Coronary artery (tissue), 2 donors: ENCODE measurements around the gene UMODL1.
A peak's percentile ranks its signal among the peaks of the same experiment; 100 is the strongest.

Experiments
- DNase-seq: peaks from one replicate; pipeline ENCODE4 v3.0.0-alpha.2; 2017; ENCODE audit warnings: low spot score
- H3K27ac ChIP-seq, 2 donors: fragments of 200-600 bp; sonication (generic); one replicate each; pipeline ENCODE4 v1.5.1; 2016 to 2019
- H3K4me3 ChIP-seq: fragments of 200-600 bp; sonication (generic); 2 replicates; pipeline ENCODE4 v1.5.1; 2016; ENCODE audit warnings: mild to moderate bottlenecking, moderate library complexity
- CTCF ChIP-seq: fragments of 200-600 bp; sonication (generic); IDR thresholded peaks from one replicate; pipeline ENCODE4 v1.5.1; 2019; ENCODE audit warnings: antibody characterized with exemption

The UMODL1 gene

GRCh38 chr21:42093186-42093585 lies 22.1 kb downstream of the UMODL1 start:
- no peak overlapping the region for H3K4me3 ChIP-seq
- no peak for DNase-seq

GRCh38 chr21:42093991-42094421 lies 22.9 kb downstream of the UMODL1 start:
- Histone ChIP-seq H3K4me3 (no peak overlapping the region), H3K27ac (peak overlapping the region; percentile 81 to 83)
- DNase-seq: peak; percentile 91
- no peak for TF ChIP-seq CTCF

More at GRCh38 chr21:42093186-42093585, 22.1 kb downstream of the UMODL1 start:
- no peak for TF ChIP-seq CTCF
- H3K27ac ChIP-seq: peak overlapping the region; percentile 81 to 83

GRCh38 chr21:42094811-42095210 lies 23.7 kb downstream of the UMODL1 start:
- Histone ChIP-seq H3K27ac (peak overlapping the region; percentile 81 to 83), H3K4me3 (no peak overlapping the region)
- no peak for DNase-seq
- TF ChIP-seq CTCF: no peak

- H3K27ac ChIP-seq: peak overlapping the region in 1 of 2 donors; percentile 81
Observed at GRCh38 chr21:42095581-42095980, 24.5 kb downstream of the UMODL1 start.

GRCh38 chr21:42096566-42096965 lies 25.4 kb downstream of the UMODL1 start:
- no peak for DNase-seq
- TF ChIP-seq CTCF: no peak
- H3K27ac ChIP-seq: peak overlapping the region; percentile 72 to 81
- no peak overlapping the region for H3K4me3 ChIP-seq

More at GRCh38 chr21:42095581-42095980, 24.5 kb downstream of the UMODL1 start:
- no peak overlapping the region for H3K4me3 ChIP-seq
- no peak for TF ChIP-seq CTCF
- DNase-seq: no peak

GRCh38 chr21:42097274-42097673 lies 26.2 kb downstream of the UMODL1 start:
- no peak for DNase-seq
- H3K4me3 ChIP-seq: no peak overlapping the region
- peak overlapping the region; percentile 72 to 81 for H3K27ac ChIP-seq
- no peak for TF ChIP-seq CTCF

- Histone ChIP-seq H3K27ac (peak overlapping the region; percentile 81 to 84), H3K4me3 (no peak overlapping the region)
- no peak for DNase-seq
- TF ChIP-seq CTCF: no peak
Observed at GRCh38 chr21:42097860-42098454, 26.8 kb downstream of the UMODL1 start.
